ENCODE measurements around the gene DDX3X.
"Not testable (repeated sequence)": the region's sequence is repeated elsewhere in the genome, so short reads cannot be mapped to it uniquely, and the experiment has no call there.

Gene DDX3X

DNA sequence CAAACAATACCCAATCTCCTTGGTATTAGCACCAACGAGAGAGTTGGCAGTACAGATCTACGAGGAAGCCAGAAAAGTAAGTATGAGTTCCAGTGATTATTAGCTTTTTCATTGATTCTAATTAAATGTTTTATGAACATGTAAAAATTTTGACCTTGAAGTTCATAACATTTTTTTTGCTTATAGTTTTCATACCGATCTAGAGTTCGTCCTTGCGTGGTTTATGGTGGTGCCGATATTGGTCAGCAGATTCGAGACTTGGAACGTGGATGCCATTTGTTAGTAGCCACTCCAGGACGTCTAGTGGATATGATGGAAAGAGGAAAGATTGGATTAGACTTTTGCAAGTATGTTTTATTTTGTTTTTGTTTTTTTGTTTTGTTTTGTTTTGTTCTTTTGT lies 10.1 kb downstream of the DDX3X start:
- peaks cover 5% of the 10 kb centered on the region for H3K4me1 ChIP-seq (ENCODE audit: control insufficient read depth, insufficient read depth, low read length)
- H3K4me2 ChIP-seq (ENCODE audit: low read length): no peak overlapping the region
- no peaks in the 10 kb centered on the region for H3K9me3 ChIP-seq (replicated peaks; ENCODE audit: low read length)
- H3K9ac ChIP-seq (ENCODE audit: low read depth, low read length): no peak overlapping the region
- no peak overlapping the region for H3K4me3 ChIP-seq (ENCODE audit: low read length)
- peaks cover 94% of the 10 kb centered on the region for H3K36me3 ChIP-seq (ENCODE audit: insufficient read depth, low read length)
- no peaks in the 10 kb centered on the region for H3K27me3 ChIP-seq (ENCODE audit: control insufficient read depth, insufficient read depth, low read length)

DNA sequence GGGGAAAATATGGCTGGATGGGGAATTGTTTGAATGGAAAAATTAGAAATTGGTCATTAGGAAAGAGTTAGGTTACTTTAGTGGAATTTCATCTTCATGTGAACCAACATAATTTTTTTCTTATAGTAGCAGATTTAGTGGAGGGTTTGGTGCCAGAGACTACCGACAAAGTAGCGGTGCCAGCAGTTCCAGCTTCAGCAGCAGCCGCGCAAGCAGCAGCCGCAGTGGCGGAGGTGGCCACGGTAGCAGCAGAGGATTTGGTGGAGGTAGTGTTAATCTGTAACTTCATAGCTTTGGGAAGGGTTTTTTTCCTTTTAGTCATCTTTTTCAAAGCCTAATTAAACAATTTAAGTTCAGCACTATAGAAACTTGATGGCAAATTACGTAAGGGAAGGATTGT lies 13.2 kb downstream of the DDX3X start:
- no peak overlapping the region for H3K4me3 ChIP-seq (ENCODE audit: low read length)
- H3K27me3 ChIP-seq (ENCODE audit: control insufficient read depth, insufficient read depth, low read length): no peaks in the 10 kb centered on the region
- H3K4me2 ChIP-seq (ENCODE audit: low read length): no peak overlapping the region
- H3K4me1 ChIP-seq (ENCODE audit: control insufficient read depth, insufficient read depth, low read length): peaks cover 11% of the 10 kb centered on the region
- peaks cover 82% of the 10 kb centered on the region for H3K36me3 ChIP-seq (ENCODE audit: insufficient read depth, low read length)
- H3K9ac ChIP-seq (ENCODE audit: low read depth, low read length): no peak overlapping the region
- no peaks in the 10 kb centered on the region for H3K9me3 ChIP-seq (replicated peaks; ENCODE audit: low read length)

GRCh38 chrX:41348551-41348950 lies 14.6 kb downstream of the DDX3X start:
- Histone ChIP-seq H3K4me3 (ENCODE audit: low read length) (no peak overlapping the region), H3K9me3 (replicated peaks; ENCODE audit: low read length) (no peaks in the 10 kb centered on the region), H3K9ac (ENCODE audit: low read depth, low read length) (no peak overlapping the region), H3K4me2 (ENCODE audit: low read length) (no peak overlapping the region), H3K27me3 (ENCODE audit: control insufficient read depth, insufficient read depth, low read length) (no peaks in the 10 kb centered on the region), H3K4me1 (ENCODE audit: control insufficient read depth, insufficient read depth, low read length) (peaks cover 11% of the 10 kb centered on the region), H3K36me3 (ENCODE audit: insufficient read depth, low read length) (peaks cover 68% of the 10 kb centered on the region)

DNA sequence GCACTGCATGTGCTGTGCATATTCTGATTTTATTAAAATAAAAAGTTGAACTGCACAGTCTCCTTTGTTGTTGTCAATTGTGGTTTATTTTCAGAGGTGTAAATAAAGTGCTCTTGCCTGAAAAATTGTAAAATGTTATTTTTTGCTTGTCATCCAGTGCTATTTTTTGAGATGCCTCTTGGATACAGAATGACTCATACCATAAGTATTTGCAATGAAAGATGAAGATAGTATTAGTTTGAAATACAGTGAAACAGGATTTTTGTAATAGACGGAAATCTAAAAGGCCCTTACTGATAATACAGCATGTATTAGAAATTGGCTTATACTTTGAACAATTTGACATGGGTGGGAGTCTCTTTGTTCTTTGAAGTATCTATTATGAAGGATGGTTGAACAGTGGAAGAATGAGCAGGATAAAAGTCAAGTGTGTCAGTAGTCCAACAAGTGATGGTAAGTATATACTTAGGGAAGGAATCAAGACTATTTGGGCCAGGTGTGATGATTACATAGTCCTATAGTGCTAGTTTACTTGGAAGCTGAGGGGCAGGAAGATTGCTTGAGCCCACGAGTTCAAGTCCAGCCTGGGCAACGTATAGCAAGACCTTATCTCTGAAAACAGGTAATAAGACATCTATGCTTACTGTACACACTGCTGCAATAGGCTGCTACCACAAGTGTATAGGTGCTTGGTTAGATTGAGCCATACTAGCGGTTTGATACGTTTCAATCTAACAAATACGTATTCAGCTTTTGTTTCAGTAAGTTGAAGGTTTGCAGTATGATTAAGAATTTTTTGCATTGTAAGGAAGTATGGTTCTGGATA lies 16.4 kb downstream of the DDX3X start:
- peaks cover 11% of the 10 kb centered on the region for H3K4me1 ChIP-seq (ENCODE audit: control insufficient read depth, insufficient read depth, low read length)
- peaks cover 52% of the 10 kb centered on the region for H3K36me3 ChIP-seq (ENCODE audit: insufficient read depth, low read length)
- no peaks in the 10 kb centered on the region for H3K27me3 ChIP-seq (ENCODE audit: control insufficient read depth, insufficient read depth, low read length)
- no peak overlapping the region for H3K9ac ChIP-seq (ENCODE audit: low read depth, low read length)
- no peak overlapping the region for H3K4me3 ChIP-seq (ENCODE audit: low read length)
- H3K9me3 ChIP-seq (replicated peaks; ENCODE audit: low read length): no peaks in the 10 kb centered on the region
- H3K4me2 ChIP-seq (ENCODE audit: low read length): no peak overlapping the region

DNA sequence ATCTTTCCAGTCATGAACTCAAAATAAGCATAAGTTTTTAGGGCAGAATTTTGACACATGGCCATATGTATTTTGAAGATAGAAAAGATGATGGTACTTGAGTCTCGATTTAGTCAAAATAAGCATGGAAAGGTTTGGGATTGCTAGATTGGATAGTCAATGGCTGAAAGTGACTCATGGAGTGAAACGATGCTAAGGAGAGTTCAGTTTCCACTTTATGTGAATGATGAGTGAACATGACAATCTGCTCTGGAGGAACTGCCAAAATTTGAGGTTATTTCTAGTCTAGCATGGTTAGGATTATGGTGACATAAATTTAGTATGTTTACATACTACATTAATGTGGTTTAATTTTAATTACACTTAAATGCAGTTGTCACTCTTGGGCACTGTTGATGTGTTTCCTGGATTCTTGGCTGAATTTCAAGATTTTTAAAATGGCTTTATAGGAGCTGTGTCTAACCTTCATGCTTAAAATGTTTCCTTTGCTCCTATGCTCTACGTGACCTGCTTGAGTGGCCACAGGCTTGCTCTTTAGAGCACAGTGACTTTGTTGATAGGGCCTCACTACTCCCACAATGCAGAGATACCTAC lies 17.1 kb downstream of the DDX3X start:
- no peak overlapping the region for H3K4me3 ChIP-seq (ENCODE audit: low read length)
- H3K9me3 ChIP-seq (replicated peaks; ENCODE audit: low read length): no peaks in the 10 kb centered on the region
- H3K4me1 ChIP-seq (ENCODE audit: control insufficient read depth, insufficient read depth, low read length): peaks cover 11% of the 10 kb centered on the region
- no peak overlapping the region for H3K4me2 ChIP-seq (ENCODE audit: low read length)
- H3K27me3 ChIP-seq (ENCODE audit: control insufficient read depth, insufficient read depth, low read length): no peaks in the 10 kb centered on the region
- H3K36me3 ChIP-seq (ENCODE audit: insufficient read depth, low read length): peaks cover 45% of the 10 kb centered on the region
- no peak overlapping the region for H3K9ac ChIP-seq (ENCODE audit: low read depth, low read length)

DNA sequence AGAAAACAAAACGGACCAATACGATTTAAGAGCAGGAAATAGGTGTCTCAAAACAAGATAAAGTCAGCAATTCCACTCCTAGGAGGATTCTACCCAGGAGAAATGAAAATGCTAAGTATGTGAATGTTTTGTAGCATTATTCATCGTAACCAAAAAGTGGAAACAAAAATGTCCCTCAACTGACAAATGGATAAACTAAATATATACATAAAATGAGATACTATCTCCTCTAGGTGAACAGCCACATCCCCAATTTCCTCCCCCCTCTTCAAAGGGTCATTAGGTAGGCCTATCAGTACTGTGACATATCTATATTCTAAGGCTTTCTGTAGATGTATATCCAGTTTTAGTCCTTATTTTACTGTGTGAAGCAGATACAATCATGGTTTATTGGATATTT lies 18.0 kb downstream of the DDX3X start:
- Histone ChIP-seq H3K27me3 (ENCODE audit: control insufficient read depth, insufficient read depth, low read length) (no peaks in the 10 kb centered on the region), H3K4me1 (ENCODE audit: control insufficient read depth, insufficient read depth, low read length) (peaks cover 11% of the 10 kb centered on the region), H3K9ac (ENCODE audit: low read depth, low read length) (no peak overlapping the region), H3K4me3 (ENCODE audit: low read length) (no peak overlapping the region), H3K4me2 (ENCODE audit: low read length) (no peak overlapping the region), H3K36me3 (ENCODE audit: insufficient read depth, low read length) (peaks cover 36% of the 10 kb centered on the region), H3K9me3 (replicated peaks; ENCODE audit: low read length) (no peaks in the 10 kb centered on the region)

- H3K36me3 ChIP-seq (ENCODE audit: insufficient read depth, low read length): peaks cover 31% of the 10 kb centered on the region
- H3K9ac ChIP-seq (ENCODE audit: low read depth, low read length): no peak overlapping the region
- no peaks in the 10 kb centered on the region for H3K27me3 ChIP-seq (ENCODE audit: control insufficient read depth, insufficient read depth, low read length)
- peaks cover 11% of the 10 kb centered on the region for H3K4me1 ChIP-seq (ENCODE audit: control insufficient read depth, insufficient read depth, low read length)
- no peak overlapping the region for H3K4me3 ChIP-seq (ENCODE audit: low read length)
- H3K9me3 ChIP-seq (replicated peaks; ENCODE audit: low read length): no peaks in the 10 kb centered on the region
- H3K4me2 ChIP-seq (ENCODE audit: low read length): no peak overlapping the region
These were observed 18.4 kb downstream of the DDX3X start for GRCh38 chrX:41352329-41352838.

- no peak overlapping the region for H3K4me3 ChIP-seq (ENCODE audit: low read length)
- H3K9me3 ChIP-seq (replicated peaks; ENCODE audit: low read length): no peaks in the 10 kb centered on the region
- no peaks in the 10 kb centered on the region for H3K27me3 ChIP-seq (ENCODE audit: control insufficient read depth, insufficient read depth, low read length)
- peaks cover 16% of the 10 kb centered on the region for H3K36me3 ChIP-seq (ENCODE audit: insufficient read depth, low read length)
- H3K9ac ChIP-seq (ENCODE audit: low read depth, low read length): no peak overlapping the region
- peaks cover 11% of the 10 kb centered on the region for H3K4me1 ChIP-seq (ENCODE audit: control insufficient read depth, insufficient read depth, low read length)
- H3K4me2 ChIP-seq (ENCODE audit: low read length): no peak overlapping the region
These were observed 20.0 kb downstream of the DDX3X start for GRCh38 chrX:41353985-41354384.

DNA sequence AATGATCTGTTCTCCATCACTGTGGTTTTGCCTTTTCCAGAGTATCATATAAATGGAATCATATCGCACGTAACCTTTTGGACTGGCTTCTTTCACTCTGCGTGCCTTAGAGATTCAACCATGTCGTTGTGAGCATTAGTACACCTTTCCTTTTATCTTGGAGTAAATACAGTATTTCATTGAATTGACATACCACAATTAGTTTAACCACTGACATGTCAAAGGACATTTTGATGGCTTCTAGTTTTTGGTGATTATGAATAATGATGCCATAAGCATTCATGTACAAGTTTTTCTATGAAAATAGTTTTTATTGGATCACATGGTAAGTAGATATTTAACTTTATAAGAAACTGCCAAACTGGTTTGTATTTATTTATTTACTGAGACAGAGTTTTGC lies 35.2 kb downstream of the DDX3X start:
- no peak overlapping the region for H3K4me2 ChIP-seq (ENCODE audit: low read length)
- H3K4me1 ChIP-seq (ENCODE audit: control insufficient read depth, insufficient read depth, low read length): no peaks in the 10 kb centered on the region
- peaks cover 2% of the 10 kb centered on the region for H3K9me3 ChIP-seq (replicated peaks; ENCODE audit: low read length)
- no peak overlapping the region for H3K4me3 ChIP-seq (ENCODE audit: low read length)
- H3K9ac ChIP-seq (ENCODE audit: low read depth, low read length): no peak overlapping the region
- H3K36me3 ChIP-seq (ENCODE audit: insufficient read depth, low read length): no peaks in the 10 kb centered on the region
- H3K27me3 ChIP-seq (ENCODE audit: control insufficient read depth, insufficient read depth, low read length): peaks cover 7% of the 10 kb centered on the region

- not testable (repeated sequence) for H3K4me1 ChIP-seq (ENCODE audit: control insufficient read depth, insufficient read depth, low read length); H3K9ac ChIP-seq (ENCODE audit: low read depth, low read length); H3K27me3 ChIP-seq (ENCODE audit: control insufficient read depth, insufficient read depth, low read length); H3K4me3 ChIP-seq (ENCODE audit: low read length); H3K4me2 ChIP-seq (ENCODE audit: low read length); H3K9me3 ChIP-seq (replicated peaks; ENCODE audit: low read length); H3K36me3 ChIP-seq (ENCODE audit: insufficient read depth, low read length)
These were observed 37.6 kb downstream of the DDX3X start for GRCh38 chrX:41371575-41371974.

DNA sequence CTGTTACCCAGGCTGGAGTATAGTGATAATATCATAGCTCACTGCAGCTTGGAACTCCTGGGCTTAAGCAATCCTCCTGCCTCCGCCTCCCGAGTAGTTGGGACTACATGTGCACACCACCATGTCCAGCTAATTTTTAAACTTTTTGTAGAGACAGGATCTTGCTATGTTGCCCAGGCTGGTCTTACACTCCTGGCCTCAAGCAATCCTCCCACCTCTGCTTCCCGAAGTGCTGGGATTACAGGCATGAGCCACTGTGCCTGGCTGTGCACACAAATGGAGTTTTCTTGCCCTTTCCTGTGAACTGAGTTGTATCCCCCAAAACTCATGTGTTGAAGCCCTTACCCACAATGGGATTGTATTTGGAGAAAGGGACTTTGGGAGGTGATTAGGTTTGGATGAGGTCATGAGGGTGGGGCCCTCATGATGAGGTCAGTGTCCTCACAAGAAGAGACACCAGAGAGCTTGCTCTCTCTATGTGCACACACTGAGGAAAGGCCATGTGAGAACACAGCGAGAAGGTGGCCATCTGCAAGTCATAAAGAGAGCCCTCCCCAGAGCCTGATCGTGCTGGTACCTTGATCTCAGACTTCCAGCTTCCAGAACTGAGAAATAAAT lies 40.1 kb downstream of the DDX3X start:
- Histone ChIP-seq H3K4me3 (ENCODE audit: low read length) (no peak overlapping the region), H3K9me3 (replicated peaks; ENCODE audit: low read length) (peaks cover under 1% of the 10 kb centered on the region), H3K4me2 (ENCODE audit: low read length) (no peak overlapping the region), H3K27me3 (ENCODE audit: control insufficient read depth, insufficient read depth, low read length) (peaks cover 6% of the 10 kb centered on the region), H3K4me1 (ENCODE audit: control insufficient read depth, insufficient read depth, low read length) (no peaks in the 10 kb centered on the region), H3K9ac (ENCODE audit: low read depth, low read length) (no peak overlapping the region), H3K36me3 (ENCODE audit: insufficient read depth, low read length) (no peaks in the 10 kb centered on the region)
